Skin epidermis (tissue), 12 donors: ENCODE data around the gene TLE4.

ENCODE experiments used
- H3K27ac ChIP-seq, 21 experiments: fragments of 200-600 bp; sonication (generic) in 11 of 21; one replicate each; pipeline ENCODE4 v1.5.0; 2020; ENCODE audit warnings: mild to moderate bottlenecking in 3 of 21, inconsistent platforms in 2 of 21, moderate library complexity in 2 of 21
- H3K4me3 ChIP-seq, 7 experiments: fragments of 200-600 bp; sonication (generic) in 2 of 7; one replicate each; pipeline ENCODE4 v1.5.0; 2020; ENCODE audit warnings: inconsistent platforms in 2 of 7, mild to moderate bottlenecking in 2 of 7, moderate library complexity in 1 of 7

Gene TLE4

DNA sequence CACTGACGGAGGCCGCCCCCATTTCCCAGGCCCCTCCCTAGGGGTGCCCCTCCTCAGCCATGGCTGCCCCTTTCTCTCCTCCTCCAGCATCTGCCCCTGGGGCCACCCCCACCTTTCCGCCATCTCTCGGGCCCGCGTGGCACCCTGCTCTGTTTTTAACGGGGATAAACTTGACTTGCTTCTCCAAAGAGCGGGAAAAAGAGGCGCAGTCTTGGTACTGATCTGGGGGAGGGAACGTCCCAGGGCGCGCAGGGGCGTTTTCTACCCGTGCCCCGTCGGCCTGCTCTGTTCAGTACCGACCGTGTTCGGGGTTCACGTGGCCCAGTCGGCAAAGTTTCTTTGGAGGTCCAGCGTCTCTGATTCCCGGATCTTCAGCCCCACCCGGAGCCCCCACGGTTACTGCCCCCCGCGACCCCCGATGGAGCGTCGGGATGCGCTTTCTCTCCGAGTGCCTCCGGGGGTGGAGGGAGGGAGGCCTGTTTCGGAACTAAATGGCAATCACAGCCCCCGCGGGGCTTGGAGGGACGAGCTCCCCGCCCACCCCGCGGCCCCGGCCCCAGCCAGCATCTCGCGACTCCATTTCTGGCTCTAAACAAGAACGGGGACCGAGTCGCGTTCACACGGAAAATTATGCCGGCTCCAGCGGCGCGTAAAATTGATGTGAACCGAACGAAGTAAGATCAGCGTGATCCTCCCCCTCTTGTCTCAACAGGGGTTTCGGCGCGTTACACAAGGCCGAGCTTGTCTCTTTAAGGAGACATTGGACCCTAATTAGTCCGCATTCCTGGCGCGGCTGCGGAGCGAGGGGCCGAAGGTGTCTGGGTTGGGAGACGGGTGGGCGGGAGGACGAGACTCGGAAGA lies 1.1 kb upstream of the TLE4 start:
- Histone ChIP-seq H3K27ac (peak overlapping the region in 19 of 21 experiments; percentile 35 to 84 (median 68)), H3K4me3 (peak overlapping the region; percentile 51 to 81 (median 63))

GRCh38 chr9:79572032-79572607 lies 355 bp downstream of the TLE4 start:
- H3K4me3 ChIP-seq, result peak overlapping the region; percentile 90 to 98 (median 94)
- peak overlapping the region; percentile 75 to 97 (median 91) for H3K27ac ChIP-seq

DNA sequence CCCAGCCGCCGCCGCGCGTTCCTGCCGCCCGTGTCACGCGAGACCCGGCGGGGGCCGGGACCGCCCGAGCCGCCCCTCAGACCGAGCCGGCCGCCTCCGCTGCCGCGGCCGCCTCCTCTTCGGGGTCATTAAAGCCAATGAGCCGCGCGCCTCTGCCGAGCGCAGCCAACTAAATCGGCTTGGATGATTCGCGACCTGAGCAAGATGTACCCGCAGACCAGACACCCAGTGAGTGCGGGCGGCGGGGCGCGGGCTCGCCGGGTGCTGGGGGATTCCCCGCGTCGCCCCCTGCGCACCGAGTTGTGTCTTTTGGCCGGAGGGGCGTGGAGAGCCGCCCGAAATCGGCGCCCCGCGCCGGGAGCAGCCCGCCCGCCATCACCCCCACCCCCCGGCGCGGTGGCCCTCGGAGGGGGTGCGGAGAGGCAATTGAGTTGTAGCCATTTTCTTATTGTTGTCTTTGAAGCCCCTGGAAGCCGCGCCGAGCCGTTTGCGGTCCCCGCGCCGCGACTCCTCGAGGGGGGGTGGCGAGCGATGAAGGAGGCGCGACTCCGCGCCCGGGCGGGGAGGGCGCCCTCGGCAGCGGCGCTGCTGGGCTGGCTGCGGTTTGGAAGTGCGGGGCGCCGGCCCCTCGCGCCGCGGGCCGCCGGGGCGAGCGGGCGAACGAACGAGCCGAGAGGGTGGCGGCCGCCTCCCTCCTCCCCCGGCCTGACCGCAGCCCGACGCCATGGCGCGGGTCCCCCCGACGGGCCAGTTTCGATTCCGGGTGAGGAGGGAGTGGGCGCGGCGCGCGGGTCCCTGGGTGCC lies 1.0 kb downstream of the TLE4 start:
- Histone ChIP-seq H3K4me3 (peak overlapping the region; percentile 90 to 98 (median 94)), H3K27ac (peak overlapping the region; percentile 75 to 97 (median 91))

- Histone ChIP-seq H3K4me3 (peak overlapping the region; percentile 90 to 98 (median 94)), H3K27ac (peak overlapping the region; percentile 75 to 97 (median 91))
Observed at GRCh38 chr9:79573412-79573923, 1.7 kb downstream of the TLE4 start.

- peak overlapping the region in 13 of 21 experiments; percentile 14 to 96 (median 90) for H3K27ac ChIP-seq
- H3K4me3 ChIP-seq, result peak overlapping the region; percentile 90 to 98 (median 94)
Observed at GRCh38 chr9:79574136-79574535, 2.4 kb downstream of the TLE4 start.

DNA sequence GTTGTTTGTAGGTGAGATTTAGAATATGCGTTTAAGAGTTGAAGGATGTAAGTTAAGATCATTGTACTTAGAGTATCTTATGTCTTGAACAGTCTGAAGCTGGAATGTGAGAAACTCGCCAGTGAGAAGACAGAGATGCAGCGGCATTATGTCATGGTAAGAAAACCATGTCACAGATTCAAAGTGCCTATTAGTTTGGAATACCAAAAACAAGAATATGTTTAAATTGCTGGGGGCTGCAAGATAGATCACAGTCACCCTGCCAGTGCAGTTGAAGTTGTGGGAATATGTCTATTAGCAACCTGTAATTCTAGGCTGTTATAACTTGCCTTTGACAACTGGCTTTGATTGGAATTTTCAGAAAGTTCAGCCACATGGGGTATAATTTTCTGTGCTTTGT lies 3.0 kb downstream of the TLE4 start:
- H3K4me3 ChIP-seq, result peak overlapping the region in 1 of 7 experiments; percentile 98
- H3K27ac ChIP-seq, result peak overlapping the region in 3 of 21 experiments; percentile 88 to 90 (median 89)

DNA sequence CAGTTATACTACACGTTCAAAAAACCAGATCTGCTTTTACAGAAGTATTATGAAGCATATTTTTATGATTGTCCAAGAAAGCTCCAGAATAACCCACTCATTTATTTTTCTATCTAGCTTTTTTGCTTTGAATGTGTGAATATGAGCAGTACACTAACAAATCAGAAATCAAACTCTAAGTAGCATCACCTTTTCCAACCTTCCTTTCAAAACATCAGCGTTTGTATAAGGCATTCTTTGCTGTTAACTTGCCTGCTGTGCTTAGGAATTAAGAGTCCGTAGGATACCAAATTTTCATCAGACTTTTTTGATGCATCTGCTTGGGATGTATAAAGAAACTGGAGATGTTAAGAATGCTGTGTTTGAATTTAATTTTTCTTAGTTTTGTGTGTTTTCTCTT lies 3.8 kb downstream of the TLE4 start:
- H3K4me3 ChIP-seq, result no peak overlapping the region
- H3K27ac ChIP-seq, result no peak overlapping the region

- Histone ChIP-seq H3K4me3 (no peak overlapping the region), H3K27ac (no peak overlapping the region)
Observed at GRCh38 chr9:79577969-79578723, 6.4 kb downstream of the TLE4 start.

DNA sequence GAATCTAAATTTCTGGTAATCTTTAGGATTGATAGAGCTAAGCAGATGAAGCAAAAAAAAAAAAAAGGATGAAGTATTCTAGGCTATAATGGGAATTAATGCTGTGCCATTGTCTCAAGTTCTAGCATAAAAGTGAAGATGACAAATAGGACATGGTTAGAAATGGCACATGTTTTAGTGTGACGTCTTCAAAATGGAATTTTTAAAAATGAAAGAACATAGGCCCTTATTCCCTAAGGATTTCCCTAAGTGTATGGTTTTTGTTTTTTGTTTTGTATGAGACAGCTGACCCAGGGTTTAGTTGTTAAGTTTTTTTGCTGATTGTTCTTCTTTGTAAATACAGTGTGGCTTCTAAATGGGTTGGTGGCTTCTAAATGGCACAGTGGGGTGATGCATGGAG lies 7.1 kb downstream of the TLE4 start:
- H3K4me3 ChIP-seq, result no peak overlapping the region
- H3K27ac ChIP-seq, result no peak overlapping the region

DNA sequence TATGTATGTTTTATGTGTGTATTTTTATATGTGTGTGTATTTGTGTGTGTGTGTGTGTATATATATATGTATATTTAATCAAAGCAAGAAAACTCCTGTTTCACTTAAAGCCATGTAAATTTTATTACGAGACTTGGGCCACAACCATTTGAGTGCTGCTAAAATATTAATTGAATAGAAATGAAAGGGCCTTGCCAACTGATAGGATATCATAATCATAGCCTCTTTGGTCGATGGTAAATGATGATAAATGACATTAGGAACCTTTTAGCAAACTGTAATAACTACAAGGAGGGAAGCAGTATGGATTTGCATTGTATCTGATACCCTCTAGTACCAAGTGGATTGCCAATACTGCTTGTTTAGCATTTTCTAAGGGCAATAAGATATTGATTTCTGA lies 7.9 kb downstream of the TLE4 start:
- H3K27ac ChIP-seq, result no peak overlapping the region

DNA sequence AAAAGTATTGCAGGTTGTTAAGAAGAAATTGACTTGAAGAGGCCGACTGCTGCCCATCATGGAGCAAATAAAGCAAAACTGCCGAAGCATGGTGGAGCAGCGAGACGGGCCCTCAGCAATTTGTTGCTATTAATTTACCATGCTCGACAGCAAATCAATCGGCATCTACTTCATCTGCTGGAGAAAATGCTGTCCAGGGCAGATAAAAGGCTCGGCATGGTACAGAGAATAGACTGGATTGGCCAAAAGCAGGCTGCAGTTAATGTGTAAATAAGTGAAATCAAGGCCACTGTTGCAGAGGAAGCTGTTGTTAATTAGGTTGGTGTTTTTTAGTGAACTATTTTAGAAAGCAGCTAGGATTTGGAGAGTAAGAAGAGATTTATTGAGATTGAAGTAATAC lies 8.3 kb downstream of the TLE4 start:
- Histone ChIP-seq H3K27ac (no peak overlapping the region), H3K4me3 (no peak overlapping the region)

More for the DNA sequence above, 7.9 kb downstream of the TLE4 start:
- H3K4me3 ChIP-seq, result no peak overlapping the region

- H3K4me3 ChIP-seq, result no peak overlapping the region
Observed at GRCh38 chr9:79581388-79581787, 9.6 kb downstream of the TLE4 start.

DNA sequence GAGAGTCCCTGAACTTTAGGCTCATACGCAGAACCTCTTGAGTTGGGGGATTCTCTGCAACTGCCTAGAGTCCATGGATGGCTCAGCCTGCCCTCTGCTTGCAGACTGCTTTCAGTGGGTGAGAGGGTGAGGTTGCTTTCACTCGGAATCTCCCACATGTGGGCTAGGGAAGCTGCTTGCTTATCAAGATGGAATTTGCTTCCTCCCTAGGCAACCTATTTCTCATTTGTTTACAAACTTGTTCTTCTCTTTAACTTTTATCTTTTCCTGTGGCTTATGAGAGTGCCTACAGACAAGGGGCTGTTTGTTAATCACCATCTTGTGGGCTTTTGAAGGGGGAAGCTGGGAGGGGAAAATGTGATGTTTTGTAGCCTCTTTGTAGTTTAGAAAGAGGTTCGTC lies 10.0 kb downstream of the TLE4 start:
- Histone ChIP-seq H3K27ac (peak overlapping the region in 4 of 21 experiments; percentile 14 to 39 (median 23)), H3K4me3 (no peak overlapping the region)

More at GRCh38 chr9:79581388-79581787, 9.6 kb downstream of the TLE4 start:
- H3K27ac ChIP-seq, result peak overlapping the region in 4 of 21 experiments; percentile 14 to 39 (median 23)

DNA sequence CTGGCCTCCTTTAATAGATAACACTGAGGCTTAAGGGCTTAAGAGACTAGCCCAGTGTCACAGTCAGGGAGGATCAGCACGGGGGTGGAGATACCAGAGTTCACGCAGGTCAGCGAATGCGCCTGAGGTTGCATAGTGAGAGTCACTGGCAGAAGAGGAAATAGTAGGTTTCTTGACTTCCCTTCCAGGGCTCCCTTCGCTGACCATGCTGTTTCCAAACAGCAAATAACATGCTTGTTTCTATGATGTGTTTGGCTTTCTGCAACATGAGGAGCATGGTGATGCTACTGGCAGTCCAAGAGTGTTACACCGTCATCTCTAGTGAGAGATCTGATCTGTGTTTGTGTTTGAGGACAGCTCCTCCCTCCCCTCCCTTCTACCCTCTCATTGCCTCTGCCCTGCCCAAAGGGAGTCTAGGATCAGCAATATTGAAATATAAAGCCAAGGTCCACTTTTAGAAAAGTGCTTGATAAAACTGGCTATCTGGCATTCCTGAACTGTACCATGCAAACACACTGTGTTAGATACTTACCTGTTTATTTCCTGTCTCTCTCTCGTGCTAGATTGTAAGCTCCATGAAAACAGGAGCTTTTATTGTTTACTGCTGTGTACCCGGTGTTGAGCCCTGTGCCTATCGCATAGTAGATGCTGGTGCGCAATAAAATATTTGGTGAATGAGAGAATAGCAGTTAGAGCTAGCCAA lies 12.3 kb downstream of the TLE4 start:
- Histone ChIP-seq H3K27ac (no peak overlapping the region), H3K4me3 (no peak overlapping the region)

DNA sequence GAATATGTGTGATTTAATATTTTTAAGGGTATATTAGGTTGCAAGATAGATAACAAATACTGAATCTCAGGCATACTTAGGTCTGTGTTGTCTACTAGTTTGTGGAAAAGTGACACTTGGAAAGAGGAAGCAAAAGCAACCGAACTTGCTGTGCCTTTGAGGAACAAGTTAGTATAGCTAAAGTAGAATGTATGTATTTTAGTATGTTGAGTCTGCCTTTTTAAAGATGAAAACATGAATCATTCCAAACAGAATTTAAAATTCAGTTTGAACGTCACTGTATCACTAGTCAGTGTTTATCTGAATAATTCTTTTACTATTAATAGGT lies 12.9 kb downstream of the TLE4 start:
- Histone ChIP-seq H3K27ac (no peak overlapping the region), H3K4me3 (no peak overlapping the region)

GRCh38 chr9:79588488-79589223 lies 16.9 kb downstream of the TLE4 start:
- H3K27ac ChIP-seq, result no peak overlapping the region

DNA sequence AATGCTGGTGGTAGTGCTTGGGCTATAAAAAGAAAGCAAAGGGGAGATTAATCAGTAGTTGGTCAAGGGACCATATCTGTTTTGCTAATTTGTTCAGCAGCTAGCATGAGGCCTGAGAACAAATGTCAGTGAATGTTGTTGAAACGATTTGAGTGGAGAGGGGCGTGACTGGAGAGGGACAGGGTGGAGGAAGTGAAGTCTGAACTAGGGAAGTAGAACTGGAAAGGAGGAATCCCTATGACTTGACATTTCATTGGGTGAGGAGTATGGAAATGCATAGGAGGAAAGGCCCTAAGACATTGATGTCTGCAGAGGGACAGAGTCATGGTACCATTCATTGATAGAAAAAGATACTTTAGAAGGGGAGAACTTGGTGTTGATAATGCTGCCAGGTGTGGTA lies 19.7 kb downstream of the TLE4 start:
- Histone ChIP-seq H3K27ac (no peak overlapping the region), H3K4me3 (no peak overlapping the region)

More at GRCh38 chr9:79588488-79589223, 16.9 kb downstream of the TLE4 start:
- H3K4me3 ChIP-seq, result no peak overlapping the region
